A549 (cell line): Measurements from ENCODE around the gene LSP1. TPM values are rescaled to one million over a fixed set of nuclear protein-coding genes. Genes with fewer than 3 reads are reported as not detected.
A peak's percentile ranks its signal among the peaks of the same experiment; 100 is the strongest.

Experiments used
- ATAC-seq, 2 experiments: fragments of 200-7000 bp in 1 of 2; fragments of >200 bp in 1 of 2; cut with Nextera tagmentation in 1 of 2; cut with Tn5 transposase in 1 of 2; 3 replicates each; pipeline versions ENCODE4 v1.8.0 to v1.9.1; 2018 to 2020; ENCODE audit warnings: mild to moderate bottlenecking in 1 of 2, moderate library complexity in 1 of 2
- CTCF ChIA-PET: fragments of 300-600 bp; sonication (Branson Sonifier 250); formaldehyde crosslinking; extraction: SDS; loops from one replicate; lab custom pipeline; 2021; ENCODE audit warnings: antibody characterized with exemption, inconsistent platforms; lab: Yijun Ruan, JAX
- POLR2A ChIA-PET: fragments of 350-600 bp; formaldehyde crosslinking; extraction: SDS; loops from one replicate; lab custom pipeline; 2021; ENCODE audit warnings: antibody characterized with exemption, inconsistent platforms; lab: Yijun Ruan, JAX
- DNase-seq, 2 experiments: peaks; one replicate each; pipeline versions ENCODE4 v3.0.0 to v3.0.0-alpha.2; 2011 to 2016; ENCODE audit warnings: low read depth in 1 of 2, low spot score in 1 of 2
- FAIRE-seq: peaks from 2 replicates; lab custom pipeline; 2011; peaks lifted over from hg19 to GRCh38; lab: Jason Lieb, UNC
- H3K27ac ChIP-seq, 2 experiments: fragments of >200 bp; sonication (Bioruptor Twin); formaldehyde crosslinking; 3 replicates each; pipeline ENCODE4 v1.5.1; 2016 to 2017
- H3K4me1 ChIP-seq: fragments of >200 bp; sonication (Bioruptor Twin); formaldehyde crosslinking; 3 replicates; pipeline ENCODE4 v1.6.1; 2016
- H3K4me2 ChIP-seq: fragments of >200 bp; sonication (Bioruptor Twin); formaldehyde crosslinking; 3 replicates; pipeline ENCODE4 v1.6.1; 2016
- H3K4me3 ChIP-seq: fragments of >200 bp; sonication (Bioruptor Twin); formaldehyde crosslinking; 3 replicates; pipeline ENCODE4 v1.5.1; 2016
- H3K9me3 ChIP-seq: fragments of >200 bp; sonication (Bioruptor Twin); formaldehyde crosslinking; 3 replicates; pipeline ENCODE4 v1.6.1; 2016
- CHD4 ChIP-seq: fragments of 200-600 bp; sonication (generic); IDR thresholded peaks from 2 replicates; pipeline ENCODE4 v1.6.1; 2016; ENCODE audit warnings: antibody characterized with exemption, mild to moderate bottlenecking, borderline replicate concordance
- ELK1 ChIP-seq: fragments of 150-350 bp; IDR thresholded peaks from 2 replicates; pipeline ENCODE4 v1.6.1; 2014; ENCODE audit warnings: low read depth, mild to moderate bottlenecking, low read length
- EP300 ChIP-seq, 2 experiments: fragments of >200 bp; sonication (Bioruptor Twin); formaldehyde crosslinking; IDR thresholded peaks; 2 replicates in 1 of 2; 3 replicates in 1 of 2; pipeline ENCODE4 v1.6.1; 2016 to 2017
- FOSB ChIP-seq: fragments of 250-450 bp; sonication (Bioruptor Pico); IDR thresholded peaks from 2 replicates; pipeline ENCODE4 v1.5.0; 2020; ENCODE audit warnings: mild to moderate bottlenecking, moderate library complexity
- GATA3 ChIP-seq: IDR thresholded peaks from 2 replicates; pipeline ENCODE4 v1.6.1; 2012; ENCODE audit warnings: borderline replicate concordance
- HES2 ChIP-seq: fragments of >200 bp; sonication (Bioruptor Twin); formaldehyde crosslinking; IDR thresholded peaks from 2 replicates; pipeline ENCODE4 v1.6.1; 2016
- MAX ChIP-seq: IDR thresholded peaks from 2 replicates; pipeline ENCODE4 v1.6.1; 2012
- MAZ ChIP-seq: fragments of 150-350 bp; IDR thresholded peaks from 2 replicates; pipeline ENCODE4 v1.6.1; 2014; ENCODE audit warnings: antibody characterized with exemption, low read depth, low read length, borderline replicate concordance
- MYC ChIP-seq: IDR thresholded peaks from 2 replicates; pipeline ENCODE4 v1.6.1; 2012; ENCODE audit warnings: mild to moderate bottlenecking, inconsistent platforms, low read length, improper control_type of control experiment, borderline replicate concordance
- POLR2AphosphoS2 ChIP-seq: conservative IDR thresholded peaks from 2 replicates; pipeline ENCODE4 v1.6.1; 2012; ENCODE audit warnings: low read length, improper control_type of control experiment, inconsistent platforms
- TP53 ChIP-seq: fragments of 250-450 bp; sonication (Bioruptor Pico); IDR thresholded peaks from 2 replicates; pipeline ENCODE4 v1.5.0; 2021; ENCODE audit warnings: mild to moderate bottlenecking, moderate library complexity
- USF2 ChIP-seq: fragments of 450-650 bp; IDR thresholded peaks from 2 replicates; pipeline ENCODE4 v1.6.1; 2014; ENCODE audit warnings: antibody characterized with exemption
- ZC3H11A ChIP-seq: fragments of 450-650 bp; IDR thresholded peaks from 2 replicates; pipeline ENCODE4 v1.6.1; 2014; ENCODE audit warnings: antibody characterized with exemption, mild to moderate bottlenecking
- WGBS: methylation state at CpG from one replicate; pipeline ENCODE4 v1.1.6; 2017; ENCODE audit errors: missing lambda C conversion rate; 5-methylcytosine and 5-hydroxymethylcytosine counted together
- polyA plus RNA-seq, 4 experiments: library from polyadenylated mRNA; depleted of rRNA in 3 of 4; stranded (reverse); fragments of >200 nt; fragmentation: RNase III in 1 of 4; extraction: RNeasy Plus Mini Kit Qiagen cat#74134 plus additional on column Dnase treatment in 1 of 4; gene quantifications; 2 replicates in 3 of 4; 3 replicates in 1 of 4; pipeline ENCODE4 v1.2.3, GENCODE V29; 2011 to 2017
- TF ChIP-seq, protein P1 (sequence below): fragments of >200 bp; sonication (Bioruptor Twin); formaldehyde crosslinking; IDR thresholded peaks from 3 replicates; pipeline ENCODE4 v1.6.1; 2016

Gene LSP1
- polyA plus RNA-seq, 2 of the 4 experiments (the other 2 are of a cell fraction) = 0.67 to 3.5 TPM

GRCh38 chr11:1823376-1824220 lies 29.3 kb upstream of the LSP1 start:
- no peak for FAIRE-seq
- no peak for DNase-seq
- Histone ChIP-seq H3K9me3 (0 out of 3 replicates have a peak, but pooled peaks cover under 1% of the 10 kb centered on the region), H3K4me3 (no peak overlapping the region), H3K4me2 (no peak overlapping the region), H3K27ac (no peak overlapping the region), H3K4me1 (peaks cover 32% of the 10 kb centered on the region)
- ATAC-seq = no peak
- ChIA-PET CTCF (interaction anchor here (0.6 to 13.7 kb wide), 17 partner anchors 10 to 328 kb away, joined by 3 to 605 read pairs (median 6); partner anchors contain the start of genes KRTAP5-6 and SYT8), POLR2A (no interaction called here)
- WGBS = 87% methylated on average over 11 of the region's 19 CpGs
- TF ChIP-seq GATA3 = no peak
- TF ChIP-seq POLR2AphosphoS2 = no peak
- TF ChIP-seq FOSB = no peak
- TF ChIP-seq, protein P1, sequence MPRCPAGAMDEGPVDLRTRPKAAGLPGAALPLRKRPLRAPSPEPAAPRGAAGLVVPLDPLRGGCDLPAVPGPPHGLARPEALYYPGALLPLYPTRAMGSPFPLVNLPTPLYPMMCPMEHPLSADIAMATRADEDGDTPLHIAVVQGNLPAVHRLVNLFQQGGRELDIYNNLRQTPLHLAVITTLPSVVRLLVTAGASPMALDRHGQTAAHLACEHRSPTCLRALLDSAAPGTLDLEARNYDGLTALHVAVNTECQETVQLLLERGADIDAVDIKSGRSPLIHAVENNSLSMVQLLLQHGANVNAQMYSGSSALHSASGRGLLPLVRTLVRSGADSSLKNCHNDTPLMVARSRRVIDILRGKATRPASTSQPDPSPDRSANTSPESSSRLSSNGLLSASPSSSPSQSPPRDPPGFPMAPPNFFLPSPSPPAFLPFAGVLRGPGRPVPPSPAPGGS = no peak
- TF ChIP-seq ELK1 = no peak
- TF ChIP-seq CHD4 = no peak
- TF ChIP-seq EP300 (IDR thresholded peaks at IDR 0.05) = no peak
- no peak for TF ChIP-seq ZC3H11A
- no peak for TF ChIP-seq USF2
- TF ChIP-seq MAZ = no peak

DNA sequence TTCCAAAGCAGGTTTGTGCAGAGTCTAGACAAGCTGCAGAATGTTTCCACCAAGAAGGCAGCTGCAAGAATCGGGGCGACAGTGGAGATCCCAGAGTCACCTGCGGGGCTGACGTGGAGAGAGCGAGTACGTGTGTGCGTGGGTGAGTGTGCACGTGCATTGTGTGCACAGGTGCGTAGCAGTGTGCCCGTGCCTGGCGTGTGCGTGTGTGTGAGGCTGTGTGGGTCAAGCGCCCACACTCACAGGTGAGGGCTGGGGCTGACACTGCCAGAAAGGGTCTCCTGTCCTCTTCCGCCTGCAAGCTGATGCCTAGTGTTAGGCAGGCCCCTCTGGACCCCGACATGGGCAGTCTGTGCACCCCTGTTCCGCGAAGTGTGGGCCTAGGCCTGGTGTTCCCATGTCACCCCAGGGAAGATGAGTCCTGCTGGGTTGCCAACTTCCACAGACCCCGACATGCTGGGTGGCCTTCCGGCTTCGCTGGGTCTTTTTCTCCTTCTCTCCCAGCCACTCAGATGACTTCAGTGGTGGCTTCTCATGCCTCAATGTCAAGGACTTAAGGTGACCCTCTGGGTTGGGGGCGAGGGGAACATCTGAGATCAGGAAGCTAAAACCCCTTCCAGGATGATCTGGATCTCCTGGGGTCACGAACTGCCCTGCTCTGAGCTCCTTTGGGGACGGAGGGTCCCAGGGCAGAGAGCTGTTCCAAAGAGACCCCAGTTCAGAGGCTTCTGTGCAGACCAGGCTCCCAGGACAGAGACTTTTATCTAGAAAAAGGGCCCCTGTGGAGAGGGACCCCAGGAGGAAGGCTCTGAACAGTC lies 28.5 kb upstream of the LSP1 start:
- CTCF ChIA-PET = interaction anchor here (0.9 to 13.7 kb wide), 25 partner anchors 9 to 326 kb away, joined by 3 to 605 read pairs (median 4); partner anchors contain the start of genes CTSD, KRTAP5-6 and SYT8
- H3K9me3 ChIP-seq = no peaks in the 10 kb centered on the region
- H3K27ac ChIP-seq = peak overlapping the region; percentile 73 to 87; a peak in 5 of 6 replicates
- no peak overlapping the region for H3K4me3 ChIP-seq
- no peak for FAIRE-seq
- POLR2A ChIA-PET = no interaction called here
- peaks cover 40% of the 10 kb centered on the region for H3K4me1 ChIP-seq
- H3K4me2 ChIP-seq = no peak overlapping the region
- WGBS = 77% methylated on average over 23 of the region's 23 CpGs
- no peak for TF ChIP-seq HES2
- no peak for TF ChIP-seq MYC
- TF ChIP-seq MAX = no peak
- no peak for TF ChIP-seq TP53 (CRISPR knock-in tag)
- TF ChIP-seq, protein P1 = no peak
- TF ChIP-seq, all 56 proteins: peak for 0
- no peak for DNase-seq
- ATAC-seq = no peak
